ENCODE results near the gene DIAPH2.

- no peak for TF ChIP-seq POU6F1 (CRISPR knock-in tag; IDR thresholded peaks at IDR 0.05; ENCODE audit: borderline replicate concordance, low read depth)
- TF ChIP-seq, protein P1, sequence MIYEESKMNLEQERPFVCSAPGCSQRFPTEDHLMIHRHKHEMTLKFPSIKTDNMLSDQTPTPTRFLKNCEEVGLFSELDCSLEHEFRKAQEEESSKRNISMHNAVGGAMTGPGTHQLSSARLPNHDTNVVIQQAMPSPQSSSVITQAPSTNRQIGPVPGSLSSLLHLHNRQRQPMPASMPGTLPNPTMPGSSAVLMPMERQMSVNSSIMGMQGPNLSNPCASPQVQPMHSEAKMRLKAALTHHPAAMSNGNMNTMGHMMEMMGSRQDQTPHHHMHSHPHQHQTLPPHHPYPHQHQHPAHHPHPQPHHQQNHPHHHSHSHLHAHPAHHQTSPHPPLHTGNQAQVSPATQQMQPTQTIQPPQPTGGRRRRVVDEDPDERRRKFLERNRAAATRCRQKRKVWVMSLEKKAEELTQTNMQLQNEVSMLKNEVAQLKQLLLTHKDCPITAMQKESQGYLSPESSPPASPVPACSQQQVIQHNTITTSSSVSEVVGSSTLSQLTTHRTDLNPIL (CRISPR knock-in tag; IDR thresholded peaks at IDR 0.05; ENCODE audit: low read depth), result no peak
- TF ChIP-seq RARB (CRISPR knock-in tag; IDR thresholded peaks at IDR 0.05), result no peak
- no peak for TF ChIP-seq ZC3H10 (CRISPR knock-in tag; IDR thresholded peaks at IDR 0.05)
- no peak for TF ChIP-seq PPARA (CRISPR knock-in tag; IDR thresholded peaks at IDR 0.05; ENCODE audit: borderline replicate concordance)
- TF ChIP-seq ZNF70 (CRISPR knock-in tag; IDR thresholded peaks at IDR 0.05), result no peak
- TF ChIP-seq CSRNP3 (CRISPR knock-in tag; IDR thresholded peaks at IDR 0.05), result no peak
- no peak for TF ChIP-seq ZFP30 (CRISPR knock-in tag; IDR thresholded peaks at IDR 0.05)
- no peak for TF ChIP-seq TCF4 (CRISPR knock-in tag; IDR thresholded peaks at IDR 0.05; ENCODE audit: borderline replicate concordance)
- no peak for TF ChIP-seq ISL1 (CRISPR knock-in tag; IDR thresholded peaks at IDR 0.05)
- no peak for TF ChIP-seq CSDC2 (CRISPR knock-in tag; IDR thresholded peaks at IDR 0.05)
These were observed 863.4 kb downstream of the DIAPH2 start for GRCh38 chrX:97547877-97548578.
